Fibroblast of skin of left biceps (primary cell): ENCODE data around the gene NXN.
"Not testable (repeated sequence)": the region's sequence is repeated elsewhere in the genome, so short reads cannot be mapped to it uniquely, and the experiment has no call there.

ENCODE experiments used
- DNase-seq, 2 experiments: peaks; one replicate each; pipeline ENCODE4 v3.0.0-alpha.2; 2013; ENCODE audit warnings: low read depth in 2 of 2

The NXN gene

DNA sequence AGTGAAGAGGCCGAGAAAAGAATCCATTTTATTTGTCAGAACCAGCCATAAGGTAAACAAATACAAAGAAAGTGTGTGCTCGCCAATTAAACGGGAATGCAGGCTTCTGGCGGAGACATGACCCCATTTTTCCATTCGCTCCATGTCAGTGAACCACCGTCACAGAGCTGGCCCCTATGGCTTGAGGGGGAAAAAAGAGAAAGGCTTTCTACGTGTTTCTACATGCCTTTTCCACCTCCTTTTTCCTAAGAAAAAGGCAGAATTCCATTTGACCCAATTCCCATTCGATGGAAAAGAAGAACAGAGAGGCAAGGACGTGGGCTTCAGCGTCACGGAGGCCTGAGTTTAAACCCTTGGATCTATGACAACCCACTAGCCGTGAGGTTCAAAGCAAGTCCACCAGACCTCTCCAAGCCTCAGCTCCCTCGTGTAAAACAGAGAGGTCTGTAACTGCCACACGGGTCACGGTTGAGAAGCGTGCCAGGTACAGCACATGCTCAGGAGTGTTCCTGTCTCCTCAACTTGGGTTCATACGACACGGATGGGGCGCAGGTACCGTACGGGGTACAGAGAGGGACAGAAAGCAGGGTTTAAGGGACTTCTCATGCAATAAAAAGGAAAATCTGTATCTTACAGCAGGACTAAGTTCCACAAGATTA is 91.9 kb downstream of the NXN start:
- no peak for DNase-seq

- no peak for DNase-seq
Measured at GRCh38 chr17:885971-886571, 93.5 kb downstream of the NXN start.

DNA sequence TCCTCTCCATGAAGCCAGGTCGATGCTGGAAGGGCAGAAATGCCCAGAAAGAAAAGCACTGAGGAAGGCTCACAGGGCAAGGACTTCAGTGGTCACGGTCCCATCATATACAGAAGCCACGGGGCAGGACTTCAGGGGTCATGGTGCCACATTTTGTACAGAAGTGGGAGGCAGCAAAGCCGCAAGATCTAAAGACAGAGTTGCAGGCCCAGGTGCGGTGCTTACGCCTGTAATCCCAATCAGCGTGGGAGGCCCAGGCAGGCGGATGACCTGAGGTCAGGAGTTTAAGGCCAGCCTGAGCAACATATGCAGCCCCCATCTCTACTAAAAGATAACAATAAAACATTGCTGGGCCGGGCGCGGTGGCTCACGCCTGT is 96.0 kb downstream of the NXN start:
- no peak for DNase-seq

DNA sequence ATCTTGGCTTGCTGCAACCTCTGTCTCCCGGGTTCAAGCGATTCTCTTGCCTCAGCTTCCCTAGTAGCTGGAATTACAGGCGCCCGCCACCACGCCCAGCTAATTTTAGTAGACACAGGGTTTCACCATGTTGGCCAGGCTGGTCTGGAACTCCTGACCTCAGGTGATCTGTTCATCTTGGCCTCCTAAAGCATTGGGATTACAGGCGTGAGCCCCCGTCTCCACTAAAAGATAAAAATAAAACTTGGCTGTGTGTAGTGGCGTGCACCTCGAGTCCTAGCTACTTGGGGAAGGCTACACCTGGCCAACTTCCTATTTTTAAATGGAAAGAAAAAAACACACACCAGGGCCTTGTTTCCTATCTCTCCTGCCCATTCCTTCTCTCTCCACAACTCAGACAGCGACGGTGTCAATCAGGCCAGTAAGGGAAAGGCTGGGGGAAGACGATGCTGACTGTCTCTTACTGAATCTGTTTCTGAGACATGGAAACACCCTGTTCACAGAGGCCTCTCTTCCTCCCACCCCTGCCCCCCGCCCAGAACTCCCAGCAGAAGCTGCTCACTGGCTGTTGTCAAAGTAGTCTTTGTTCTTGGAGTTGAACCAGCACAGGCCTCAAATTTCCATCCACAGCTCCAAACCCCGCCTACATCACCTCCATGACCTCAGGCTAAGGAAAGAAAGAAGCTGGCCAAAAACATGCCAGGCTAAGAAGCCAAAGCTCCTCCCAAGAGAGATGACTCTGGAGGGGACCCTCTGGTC is 96.6 kb downstream of the NXN start:
- no peak for DNase-seq

DNA sequence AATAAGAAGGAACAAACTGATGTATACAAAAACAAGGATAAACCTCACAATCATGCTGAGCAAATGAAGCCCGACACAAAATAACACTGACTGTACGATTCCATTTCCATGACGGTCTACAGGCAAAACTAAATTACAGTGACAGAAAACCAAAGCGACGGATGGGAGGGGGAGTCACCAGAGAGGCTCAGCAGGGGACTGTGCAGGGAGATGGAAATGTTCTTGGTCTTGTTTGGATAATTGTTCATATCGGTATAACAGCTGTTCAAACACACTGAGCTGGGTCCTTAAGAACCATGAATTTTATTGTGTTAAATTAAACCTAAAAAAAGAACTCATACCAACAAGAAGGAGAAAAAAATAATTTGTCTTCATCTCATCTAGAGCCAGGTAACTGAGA is 97.8 kb downstream of the NXN start:
- DNase-seq, result no peak

GRCh38 chr17:880443-881269 is 98.9 kb downstream of the NXN start:
- no peak for DNase-seq

- no peak for DNase-seq
Measured at GRCh38 chr17:879546-880442, 99.8 kb downstream of the NXN start.

- no peak for DNase-seq
Measured at GRCh38 chr17:877630-878029, 101.9 kb downstream of the NXN start.

DNA sequence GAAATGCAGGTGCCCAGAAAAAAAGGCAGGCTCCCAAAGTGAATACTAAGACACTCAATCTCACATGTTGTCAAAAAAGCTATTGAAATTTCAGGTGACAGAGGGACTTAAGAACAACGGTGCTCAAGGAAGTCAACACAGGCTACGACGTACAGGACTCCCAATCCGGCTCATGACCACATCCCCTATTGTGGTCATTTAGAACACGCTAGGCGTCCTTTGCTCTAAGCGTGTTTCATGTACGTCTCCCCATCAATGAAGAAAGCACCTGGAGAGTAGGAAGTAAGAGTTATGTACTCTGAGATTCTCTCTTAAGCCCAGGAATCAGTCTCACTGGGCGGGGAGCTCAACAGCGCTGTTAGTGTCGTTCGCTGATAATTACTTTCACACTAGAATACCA is 103.3 kb downstream of the NXN start:
- no peak for DNase-seq

DNA sequence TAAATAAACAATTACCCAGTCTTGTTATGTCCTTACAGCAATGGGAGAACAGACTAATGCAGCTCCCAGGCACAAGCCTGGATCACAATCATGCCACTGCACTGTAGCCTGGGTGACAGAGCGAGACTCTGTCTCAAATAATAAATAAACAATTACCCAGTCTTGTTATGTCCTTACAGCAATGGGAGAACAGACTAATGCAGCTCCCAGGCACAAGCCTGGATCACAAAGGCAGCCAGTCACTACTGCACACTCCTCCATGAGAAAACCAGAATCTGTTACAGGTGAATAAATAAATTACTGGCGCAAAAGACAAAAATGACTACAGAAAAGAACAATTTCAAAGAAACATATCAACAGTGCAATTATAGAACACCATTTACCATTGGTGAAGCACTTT is 105.0 kb downstream of the NXN start:
- DNase-seq, result not testable (repeated sequence)

DNA sequence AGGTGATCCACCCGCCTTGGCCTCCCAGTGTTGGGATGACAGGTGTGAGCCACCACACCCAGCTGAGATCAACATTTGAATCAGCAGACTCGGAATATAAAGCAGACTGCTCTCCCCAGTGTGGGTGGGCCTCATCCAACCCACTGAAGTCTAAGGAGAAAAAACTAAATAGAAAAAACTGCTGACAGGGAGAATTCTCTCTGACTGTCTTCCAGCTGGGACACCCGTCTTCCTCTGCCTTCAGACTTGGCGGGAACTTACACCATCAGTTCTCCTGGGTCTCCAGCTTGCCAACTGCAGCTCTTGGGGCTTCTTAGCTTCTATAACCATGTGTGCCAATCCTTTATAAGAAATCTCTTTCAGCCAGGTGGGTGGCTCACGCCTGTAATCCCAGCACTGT is 106.7 kb downstream of the NXN start:
- DNase-seq, result no peak

- no peak for DNase-seq
Measured at GRCh38 chr17:871751-872519, 107.6 kb downstream of the NXN start.

GRCh38 chr17:869567-870525 is 109.7 kb downstream of the NXN start:
- no peak for DNase-seq

DNA sequence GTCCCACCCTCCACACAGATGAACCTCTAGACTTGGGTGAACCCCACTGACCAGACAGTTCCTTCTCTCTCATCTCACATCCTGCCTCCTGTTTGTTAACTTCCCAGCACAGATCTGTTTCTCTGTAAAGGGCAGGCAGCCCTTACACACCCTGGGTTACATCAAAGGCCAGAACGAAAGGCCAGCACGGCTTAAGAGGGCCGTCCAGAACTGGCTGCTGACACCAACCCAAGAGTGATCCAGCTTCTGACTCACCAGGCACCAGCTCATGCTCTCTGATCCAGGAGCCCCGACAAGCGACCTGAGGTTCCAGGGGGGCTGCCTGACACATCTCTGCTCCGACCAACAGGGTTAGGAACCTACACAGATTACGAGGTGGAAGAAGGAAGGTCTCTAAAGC is 110.5 kb downstream of the NXN start:
- DNase-seq, result no peak

DNA sequence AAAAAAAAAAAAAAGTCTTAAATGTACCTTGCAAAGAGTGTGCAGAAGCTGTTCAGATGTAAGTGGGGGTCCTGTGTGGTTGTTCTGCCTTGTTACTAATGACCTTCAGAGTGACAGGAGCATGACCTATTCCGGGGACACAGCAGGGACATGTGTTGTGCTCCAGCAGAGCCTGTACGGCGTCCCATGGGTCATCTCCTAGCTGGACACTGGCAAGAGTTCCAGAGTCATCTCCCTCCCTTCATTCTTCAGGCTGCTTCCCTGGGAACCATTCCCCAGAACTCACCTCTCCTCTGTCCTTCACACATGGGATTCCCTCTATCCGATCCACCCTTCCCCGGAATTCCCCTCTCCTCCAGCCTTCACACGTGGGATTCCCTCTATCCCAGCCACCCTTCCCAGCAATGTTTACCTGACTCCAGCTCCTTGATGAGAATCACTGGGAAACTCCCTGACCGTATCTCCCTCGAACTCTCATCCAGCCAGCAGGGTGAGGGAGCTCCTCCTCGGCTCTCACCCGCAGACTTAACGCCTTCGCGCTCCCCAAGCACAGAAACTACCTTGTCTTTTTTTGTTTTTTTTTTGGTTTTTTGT is 111.6 kb downstream of the NXN start:
- no peak for DNase-seq

- not testable (repeated sequence) for DNase-seq
Measured at GRCh38 chr17:867238-867637, 112.3 kb downstream of the NXN start.

- no peak for DNase-seq
Measured at GRCh38 chr17:866568-867103, 112.9 kb downstream of the NXN start.

DNA sequence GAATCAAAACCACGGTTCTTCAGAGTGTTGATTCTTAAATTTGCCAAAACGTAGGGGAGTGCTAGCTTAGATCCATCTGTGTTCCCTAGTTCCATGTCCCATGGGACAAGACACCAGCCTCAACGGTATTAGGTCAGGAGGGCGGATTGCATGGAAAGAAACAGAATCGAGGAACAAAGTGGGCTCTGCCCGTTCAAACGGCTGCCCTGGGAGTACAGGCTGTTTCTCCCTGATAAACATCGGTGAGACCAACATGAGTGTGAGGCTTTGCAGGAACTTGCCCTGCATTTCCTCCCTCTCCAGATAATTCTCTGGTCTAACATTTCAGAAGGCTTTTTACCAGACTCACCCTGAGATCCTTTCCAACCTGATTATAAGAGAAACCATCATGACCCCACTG is 115.3 kb downstream of the NXN start:
- no peak for DNase-seq

DNA sequence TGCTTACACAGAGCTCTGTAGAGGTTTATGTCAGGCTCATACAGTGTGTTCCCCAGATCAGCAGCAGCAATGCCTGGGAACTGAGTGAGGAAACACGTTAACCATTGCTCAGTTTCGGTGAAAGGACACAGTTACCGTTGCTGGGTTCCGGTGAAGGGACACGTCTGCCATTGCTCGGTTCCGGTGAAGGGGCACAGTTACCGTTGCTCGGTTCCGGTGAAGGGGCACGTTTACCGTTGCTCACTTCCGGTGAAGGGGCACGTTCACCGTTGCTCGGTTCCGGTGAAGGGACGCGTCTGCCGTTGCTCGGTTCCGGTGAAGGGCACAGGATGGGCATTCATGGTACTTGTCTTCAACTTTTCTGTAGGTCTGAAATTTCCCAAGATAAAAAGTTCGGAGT is 115.7 kb downstream of the NXN start:
- no peak for DNase-seq
